Neural cell (in vitro differentiated cells): ENCODE data around the gene SAMSN1. TPM values are rescaled to one million over a fixed set of nuclear protein-coding genes. Genes with fewer than 3 reads are reported as not detected.
"Not testable (repeated sequence)": the region's sequence is repeated elsewhere in the genome, so short reads cannot be mapped to it uniquely, and the experiment has no call there.

Experiments
- H2AFZ ChIP-seq: fragments of 200-600, 300-800 bp; sonication (generic), shearing (Covaris generic); 2 replicates; pipeline ENCODE4 v1.6.0; 2014; ENCODE audit warnings: low read depth, mild to moderate bottlenecking, antibody characterized with exemption, low read length, moderate library complexity
- H3F3A ChIP-seq: fragments of 200-600 bp; shearing (Covaris generic); 2 replicates; pipeline ENCODE4 v1.6.1; 2016; ENCODE audit warnings: mild to moderate bottlenecking, moderate library complexity, mixed read lengths, antibody characterized with exemption, low read length; ENCODE audit not compliant: insufficient read depth, poor library complexity, severe bottlenecking
- H3K27ac ChIP-seq: fragments of 200-600, 300-800 bp; sonication (generic), shearing (Covaris generic); 2 replicates; pipeline ENCODE4 v1.5.1; 2014; ENCODE audit warnings: mild to moderate bottlenecking, low read length, moderate library complexity
- H3K27me3 ChIP-seq: fragments of 300-800, 200-600 bp; sonication (generic), shearing (Covaris generic); 2 replicates; pipeline ENCODE4 v1.6.0; 2014; ENCODE audit warnings: mild to moderate bottlenecking, low read depth, low read length, moderate library complexity; ENCODE audit not compliant: insufficient read depth
- H3K36me3 ChIP-seq: fragments of 300-800, 200-600 bp; sonication (generic), shearing (Covaris generic); 2 replicates; pipeline ENCODE4 v1.5.1; 2014; ENCODE audit warnings: mild to moderate bottlenecking, antibody characterized with exemption, low read length, moderate library complexity; ENCODE audit not compliant: insufficient read depth
- H3K4me2 ChIP-seq: fragments of 300-800, 200-600 bp; sonication (generic), shearing (Covaris generic); 2 replicates; pipeline ENCODE4 v1.6.0; 2014; ENCODE audit warnings: mild to moderate bottlenecking, low read length
- H3K4me3 ChIP-seq: fragments of 300-800, 200-600 bp; sonication (generic), shearing (Covaris generic); 2 replicates; pipeline ENCODE4 v1.5.1; 2014; ENCODE audit warnings: mild to moderate bottlenecking, low read length, moderate library complexity
- H3K79me2 ChIP-seq: fragments of 200-600 bp; shearing (Covaris generic); replicated peaks from 2 replicates; pipeline ENCODE4 v1.6.0; 2014; ENCODE audit warnings: mild to moderate bottlenecking, low read length, moderate library complexity; ENCODE audit not compliant: insufficient read depth
- H3K9ac ChIP-seq: fragments of 300-800, 200-600 bp; sonication (generic), shearing (Covaris generic); 2 replicates; pipeline ENCODE4 v1.6.1; 2016; ENCODE audit warnings: mild to moderate bottlenecking, low read length, mixed read lengths
- H3K9me2 ChIP-seq: fragments of 200-600 bp; shearing (Covaris generic); 2 replicates; pipeline ENCODE4 v1.6.1; 2016; ENCODE audit warnings: mild to moderate bottlenecking, low read length, mixed read lengths; ENCODE audit not compliant: insufficient read depth
- H3K9me3 ChIP-seq: fragments of 200-600, 300-800 bp; sonication (generic), shearing (Covaris generic); 2 replicates; pipeline ENCODE4 v1.6.1; 2016; ENCODE audit warnings: mild to moderate bottlenecking, mixed run types, low read length, moderate library complexity, mixed read lengths
- H4K20me1 ChIP-seq: fragments of 200-600 bp; shearing (Covaris generic); 2 replicates; pipeline ENCODE4 v1.6.1; 2016; ENCODE audit warnings: mild to moderate bottlenecking, mixed run types; ENCODE audit not compliant: insufficient read depth
- CTCF ChIP-seq: fragments of 450-650 bp; IDR thresholded peaks from 2 replicates; pipeline ENCODE4 v1.5.1; 2014; ENCODE audit warnings: antibody characterized with exemption, mild to moderate bottlenecking, moderate library complexity; ENCODE audit not compliant: poor library complexity, severe bottlenecking
- EP300 ChIP-seq: fragments of 450-650 bp; conservative IDR thresholded peaks from 2 replicates; pipeline ENCODE4 v1.6.1; 2014; ENCODE audit warnings: antibody characterized with exemption, mild to moderate bottlenecking, moderate library complexity; ENCODE audit not compliant: poor library complexity, severe bottlenecking
- EZH2 ChIP-seq: fragments of 200-600, 300-800 bp; shearing (Covaris generic), sonication (generic); IDR thresholded peaks from 2 replicates; pipeline ENCODE4 v1.6.1; 2014; ENCODE audit warnings: antibody characterized with exemption, low read length, borderline replicate concordance, mild to moderate bottlenecking; ENCODE audit not compliant: insufficient read depth, poor library complexity, severe bottlenecking
- MXI1 ChIP-seq: fragments of 450-650 bp; conservative IDR thresholded peaks from 2 replicates; pipeline ENCODE4 v1.6.1; 2014; ENCODE audit warnings: antibody characterized with exemption, mild to moderate bottlenecking; ENCODE audit not compliant: poor library complexity, severe bottlenecking
- POLR2AphosphoS5 ChIP-seq: IDR thresholded peaks from 2 replicates; pipeline ENCODE4 v1.6.1; 2012
- RAD21 ChIP-seq: fragments of 450-650 bp; conservative IDR thresholded peaks from 2 replicates; pipeline ENCODE4 v1.6.1; 2014; ENCODE audit warnings: antibody characterized with exemption, mild to moderate bottlenecking, moderate library complexity
- REST ChIP-seq: IDR thresholded peaks from 2 replicates; pipeline ENCODE4 v1.6.1; 2012; ENCODE audit warnings: borderline replicate concordance
- SMC3 ChIP-seq: fragments of 450-650 bp; conservative IDR thresholded peaks from 2 replicates; pipeline ENCODE4 v1.6.1; 2014; ENCODE audit warnings: antibody characterized with exemption, mild to moderate bottlenecking, moderate library complexity; ENCODE audit not compliant: poor library complexity
- TAF1 ChIP-seq: IDR thresholded peaks from 2 replicates; pipeline ENCODE4 v1.6.1; 2012; ENCODE audit warnings: low read depth
- polyA plus RNA-seq: library from polyadenylated mRNA; depleted of rRNA; stranded (reverse); fragments of >200 nt; gene quantifications from 2 replicates; pipeline ENCODE4 v1.2.3, GENCODE V29; 2014

Gene SAMSN1
- polyA plus RNA-seq, 1 donor from 2014 or later: 18.2 TPM

GRCh38 chr21:14547834-14548513, 1.9 kb upstream of the SAMSN1 start:
- H3K9ac ChIP-seq: no peak overlapping the region
- no peak overlapping the region for H3K4me3 ChIP-seq
- no peak overlapping the region for H2AFZ ChIP-seq
- no peaks in the 10 kb centered on the region for H4K20me1 ChIP-seq
- H3K4me2 ChIP-seq: no peak overlapping the region
- no peaks in the 10 kb centered on the region for H3F3A ChIP-seq
- H3K9me3 ChIP-seq: no peaks in the 10 kb centered on the region
- H3K27me3 ChIP-seq: no peaks in the 10 kb centered on the region
- H3K27ac ChIP-seq: no peak overlapping the region
- no peaks in the 10 kb centered on the region for H3K9me2 ChIP-seq
- no peaks in the 10 kb centered on the region for H3K79me2 ChIP-seq
- TF ChIP-seq RAD21: no peak
- no peak for TF ChIP-seq CTCF
- TF ChIP-seq EP300: no peak
- no peak for TF ChIP-seq REST
- no peak for TF ChIP-seq TAF1
- TF ChIP-seq SMC3: no peak
- TF ChIP-seq EZH2: no peak
- no peak for TF ChIP-seq POLR2AphosphoS5
- TF ChIP-seq MXI1: no peak
- H3K36me3 ChIP-seq: no peaks in the 10 kb centered on the region

GRCh38 chr21:14546719-14547118, 604 bp upstream of the SAMSN1 start:
- not testable (repeated sequence) for H4K20me1 ChIP-seq, H3K4me3 ChIP-seq, H3K9me2 ChIP-seq, H3K9me3 ChIP-seq, H2AFZ ChIP-seq, H3K79me2 ChIP-seq, H3F3A ChIP-seq, H3K27ac ChIP-seq, H3K9ac ChIP-seq, H3K4me2 ChIP-seq, H3K27me3 ChIP-seq, H3K36me3 ChIP-seq

DNA sequence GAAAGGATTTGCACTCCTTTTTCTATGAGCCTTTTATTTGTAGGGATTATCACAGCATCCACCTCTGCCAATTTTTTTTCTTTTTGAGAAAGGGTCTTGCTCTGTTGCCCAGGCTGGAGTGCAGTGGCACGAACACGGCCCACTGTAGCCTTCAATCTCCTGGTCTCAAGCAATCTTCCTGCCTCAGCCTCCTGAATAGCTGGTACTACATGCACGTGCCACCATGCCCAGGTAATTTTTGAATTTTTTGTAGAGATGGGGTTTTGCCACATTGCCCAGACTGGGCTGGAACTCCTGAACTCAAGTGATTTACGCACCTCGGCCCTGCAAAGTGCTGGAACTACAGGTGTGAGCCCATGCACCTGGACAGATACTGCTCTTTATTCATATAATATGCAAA, 2.1 kb downstream of the SAMSN1 start:
- Histone ChIP-seq H3K27ac (no peak overlapping the region), H3K9ac (no peak overlapping the region), H3K9me2 (no peaks in the 10 kb centered on the region)

More for the DNA sequence above, 2.1 kb downstream of the SAMSN1 start:
- Histone ChIP-seq H3K79me2 (no peaks in the 10 kb centered on the region), H3K9me3 (no peaks in the 10 kb centered on the region), H4K20me1 (no peaks in the 10 kb centered on the region), H3K27me3 (no peaks in the 10 kb centered on the region), H3K4me2 (no peak overlapping the region), H3F3A (peaks cover 2% of the 10 kb centered on the region), H3K36me3 (no peaks in the 10 kb centered on the region), H2AFZ (no peak overlapping the region), H3K4me3 (peak overlapping the region; percentile 6)
- TF ChIP-seq EP300 (no peak), MXI1 (no peak), REST (no peak), SMC3 (no peak), POLR2AphosphoS5 (no peak), EZH2 (no peak), TAF1 (no peak), RAD21 (no peak)
